Endodermal cell (in vitro differentiated cells): ENCODE data around the gene HS3ST3B1. TPM values are rescaled to one million over a fixed set of nuclear protein-coding genes. Genes with fewer than 3 reads are reported as not detected.

ENCODE experiments used
- DNase-seq: peaks from one replicate; pipeline ENCODE4 v3.0.0-alpha.2; 2017
- H3K27ac ChIP-seq: 2 replicates; pipeline ENCODE4 v1.5.1; 2013; ENCODE audit warnings: mild to moderate bottlenecking, low read depth, low read length, moderate library complexity
- H3K27me3 ChIP-seq: 2 replicates; pipeline ENCODE4 v1.6.1; 2013; ENCODE audit warnings: mild to moderate bottlenecking, low read length, moderate library complexity; ENCODE audit not compliant: insufficient read depth, control insufficient read depth, poor library complexity, severe bottlenecking
- H3K36me3 ChIP-seq: 2 replicates; pipeline ENCODE4 v1.7.0; 2013; ENCODE audit warnings: mild to moderate bottlenecking, low read length, moderate library complexity; ENCODE audit not compliant: control insufficient read depth, insufficient read depth
- H3K4me1 ChIP-seq: one replicate; pipeline ENCODE4 v1.7.0; 2013; ENCODE audit warnings: low read length; ENCODE audit not compliant: control insufficient read depth, insufficient read depth
- H3K4me3 ChIP-seq: 2 replicates; pipeline ENCODE4 v1.5.1; 2013; ENCODE audit warnings: mild to moderate bottlenecking, low read length, moderate library complexity
- H3K9ac ChIP-seq: 2 replicates; pipeline ENCODE4 v1.6.1; 2013; ENCODE audit warnings: mild to moderate bottlenecking, low read length, moderate library complexity; ENCODE audit not compliant: poor library complexity, severe bottlenecking; ENCODE audit errors: extremely low read depth
- H3K9me3 ChIP-seq: 2 replicates; pipeline ENCODE4 v1.6.1; 2013; ENCODE audit warnings: mild to moderate bottlenecking, low read length, moderate library complexity; ENCODE audit not compliant: control insufficient read depth
- H3K27ac Mint-ChIP-seq: 2 replicates; pipeline ENCODE4 v1.8.0; 2020; ENCODE audit warnings: mixed read lengths
- H3K27me3 Mint-ChIP-seq: 2 replicates; pipeline ENCODE4 v1.8.0; 2021; ENCODE audit warnings: mild to moderate bottlenecking, mixed read lengths; ENCODE audit not compliant: insufficient read depth
- H3K36me3 Mint-ChIP-seq: 2 replicates; pipeline ENCODE4 v1.8.0; 2020; ENCODE audit warnings: low read depth, mixed read lengths
- H3K4me1 Mint-ChIP-seq: 2 replicates; pipeline ENCODE4 v1.8.0; 2020; ENCODE audit warnings: mixed read lengths
- H3K4me3 Mint-ChIP-seq: 2 replicates; pipeline ENCODE4 v1.8.0; 2020; ENCODE audit warnings: mild to moderate bottlenecking, moderate library complexity, mixed read lengths
- H3K9me3 Mint-ChIP-seq: 2 replicates; pipeline ENCODE4 v1.8.0; 2020; ENCODE audit warnings: mild to moderate bottlenecking, mixed read lengths
- CTCF ChIP-seq: fragments of 200-600 bp; sonication (generic); conservative IDR thresholded peaks from 2 replicates; pipeline ENCODE4 v1.5.0; 2021; ENCODE audit warnings: antibody characterized with exemption, mild to moderate bottlenecking
- WGBS, 2 experiments: methylation state at CpG; one replicate each; pipeline versions ENCODE4 v1.1.5 to v1.1.7; 2013; ENCODE audit warnings: missing lambda C conversion rate in 2 of 2, mixed read lengths in 1 of 2; ENCODE audit not compliant: insufficient coverage in 1 of 2, insufficient read length in 1 of 2; 5-methylcytosine and 5-hydroxymethylcytosine counted together
- total RNA-seq, 2 donors: library from RNA; stranded (reverse); fragmentation: NEBNext Ultra II Directional in 1 of 2; extraction: Animal tissue kit (Norgen Biotek cat#: 25700) in 1 of 2; gene quantifications; 2 replicates in 1 of 2; 3 replicates in 1 of 2; pipeline ENCODE4 v1.2.1, GENCODE V29; 2021

Gene HS3ST3B1
- total RNA-seq, 2 donors from 2014 or later = 5.6 to 6.9 TPM

- TF ChIP-seq CTCF = no peak
- no peak for DNase-seq
- Mint-ChIP-seq H3K27ac (no peak overlapping the region), H3K36me3 (no peaks in the 10 kb centered on the region), H3K27me3 (peaks cover 3% of the 10 kb centered on the region), H3K9me3 (no peaks in the 10 kb centered on the region), H3K4me3 (no peak overlapping the region), H3K4me1 (peaks cover 8% of the 10 kb centered on the region)
- Histone ChIP-seq H3K4me3 (no peak overlapping the region), H3K4me1 (no peaks in the 10 kb centered on the region), H3K36me3 (no peaks in the 10 kb centered on the region), H3K27ac (no peak overlapping the region), H3K9ac (no peak overlapping the region), H3K27me3 (no peaks in the 10 kb centered on the region), H3K9me3 (no peaks in the 10 kb centered on the region)
- WGBS, 2 experiments = 92 to 93% methylated on average over 5 of the region's 5 CpGs
These were observed 31.4 kb upstream of the HS3ST3B1 start for GRCh38 chr17:14269473-14269872.

GRCh38 chr17:14270508-14270907 is 30.4 kb upstream of the HS3ST3B1 start:
- TF ChIP-seq CTCF = peak; percentile 23
- H3K27ac ChIP-seq = no peak overlapping the region
- H3K27me3 ChIP-seq = no peaks in the 10 kb centered on the region
- H3K9me3 ChIP-seq = no peaks in the 10 kb centered on the region
- no peak overlapping the region for H3K4me3 ChIP-seq
- peaks cover 3% of the 10 kb centered on the region for H3K27me3 Mint-ChIP-seq
- no peaks in the 10 kb centered on the region for H3K36me3 Mint-ChIP-seq
- no peaks in the 10 kb centered on the region for H3K36me3 ChIP-seq
- no peak overlapping the region for H3K9ac ChIP-seq
- H3K4me1 ChIP-seq = no peaks in the 10 kb centered on the region
- no peaks in the 10 kb centered on the region for H3K9me3 Mint-ChIP-seq
- WGBS, 2 experiments = 77 to 83% methylated on average over 1 to 2 of the region's 2 CpGs
- H3K4me3 Mint-ChIP-seq = no peak overlapping the region
- H3K4me1 Mint-ChIP-seq = peaks cover 8% of the 10 kb centered on the region
- DNase-seq = peak; percentile 48
- no peak overlapping the region for H3K27ac Mint-ChIP-seq

GRCh38 chr17:14276535-14277250 is 24.2 kb upstream of the HS3ST3B1 start:
- H3K4me1 ChIP-seq = peaks cover 3% of the 10 kb centered on the region
- no peaks in the 10 kb centered on the region for H3K27me3 ChIP-seq
- peak; percentile 23 for DNase-seq
- no peaks in the 10 kb centered on the region for H3K36me3 ChIP-seq
- WGBS, 2 experiments = 72 to 80% methylated on average over 1 to 2 of the region's 2 CpGs
- H3K4me3 ChIP-seq = no peak overlapping the region
- no peaks in the 10 kb centered on the region for H3K9me3 Mint-ChIP-seq
- no peak overlapping the region for H3K4me3 Mint-ChIP-seq
- no peaks in the 10 kb centered on the region for H3K9me3 ChIP-seq
- H3K36me3 Mint-ChIP-seq = no peaks in the 10 kb centered on the region
- no peak overlapping the region for H3K9ac ChIP-seq
- H3K27me3 Mint-ChIP-seq = peaks cover 2% of the 10 kb centered on the region
- no peak overlapping the region for H3K27ac ChIP-seq
- TF ChIP-seq CTCF = no peak
- peaks cover 23% of the 10 kb centered on the region for H3K4me1 Mint-ChIP-seq
- H3K27ac Mint-ChIP-seq = no peak overlapping the region
